Kidney (tissue), 14 donors: Measurements from ENCODE around the gene AKR1B1. TPM values are rescaled to one million over a fixed set of nuclear protein-coding genes. Genes with fewer than 3 reads are reported as not detected.

Experiments
- DNase-seq, 5 donors: peaks; one replicate each; pipeline ENCODE4 v3.0.0-alpha.2; 2013 to 2020
- FAIRE-seq: peaks from 2 replicates; lab custom pipeline; 2012; peaks lifted over from hg19 to GRCh38; lab: Jason Lieb, UNC
- H3K27ac ChIP-seq, 2 donors: one replicate each; pipeline ENCODE4 v1.7.0; 2013; ENCODE audit warnings: low read depth in 2 of 2, low read length in 2 of 2, inconsistent platforms in 1 of 2
- H3K27me3 ChIP-seq: one replicate; pipeline ENCODE4 v1.7.1; 2013; ENCODE audit warnings: low read length, inconsistent platforms; ENCODE audit not compliant: control insufficient read depth, insufficient read depth
- H3K36me3 ChIP-seq, 3 donors: one replicate each; pipeline versions ENCODE4 v1.7.0 to v1.7.1; 2013; ENCODE audit warnings: low read length in 3 of 3, control low read depth in 1 of 3, inconsistent platforms in 1 of 3; ENCODE audit not compliant: insufficient read depth in 3 of 3, control insufficient read depth in 2 of 3
- H3K4me1 ChIP-seq, 3 donors: one replicate each; pipeline versions ENCODE4 v1.7.0 to v1.7.1; 2013; ENCODE audit warnings: low read length in 3 of 3, inconsistent platforms in 1 of 3, low read depth in 1 of 3; ENCODE audit not compliant: control insufficient read depth in 2 of 3, insufficient read depth in 2 of 3
- H3K4me3 ChIP-seq, 3 donors: one replicate each; pipeline versions ENCODE4 v1.7.0 to v1.8.1; 2013; ENCODE audit warnings: low read length in 3 of 3, control low read depth in 1 of 3, inconsistent platforms in 1 of 3
- H3K9ac ChIP-seq, 3 donors: one replicate each; pipeline versions ENCODE4 v1.7.0 to v1.7.1; 2013; ENCODE audit warnings: low read length in 3 of 3, control low read depth in 1 of 3, inconsistent platforms in 1 of 3
- H3K9me3 ChIP-seq, 3 donors: one replicate each; pipeline versions ENCODE4 v1.7.0 to v1.7.1; 2013; ENCODE audit warnings: low read length in 3 of 3, control low read depth in 1 of 3, inconsistent platforms in 1 of 3; ENCODE audit not compliant: control insufficient read depth in 2 of 3, insufficient read depth in 1 of 3
- CTCF ChIP-seq: IDR thresholded peaks from 3 replicates; pipeline ENCODE4 v1.5.1; 2012; ENCODE audit warnings: mild to moderate bottlenecking, moderate library complexity, borderline replicate concordance; ENCODE audit not compliant: insufficient read depth; ENCODE audit errors: extremely low read depth
- intact Hi-C: fragments of 100-400 bp; cut with DNase I; formaldehyde crosslinking; loops from one replicate; pipeline ENCODE4 v1.11.1; 2022
- polyA plus RNA-seq: library from polyadenylated mRNA; stranded (reverse); fragments of 350-450 nt; fragmentation: Illumina TruSeq; extraction: RNeasy Lipid Tissue Mini Kit (QIAGEN cat#74804); gene quantifications from one replicate; pipeline ENCODE4 v1.2.3, GENCODE V29; 2014; ENCODE audit warnings: low read depth, low replicate concordance; ENCODE audit not compliant: insufficient read depth
- total RNA-seq: library from RNA; stranded (reverse); fragmentation: NEBNext Ultra II Directional; extraction: Animal tissue kit (Norgen Biotek cat#: 25700); gene quantifications from one replicate; pipeline ENCODE4 v1.2.1, GENCODE V29; 2021
- donor health status: control.
- donor health status: control.
- donor health status: control.
- donor health status: control.
- donor health status: control.
- donor health status: DM: yes; HTN: yes; CAD: no.
- donor health status: Normal renal cell carcinoma (clear cell type).

The AKR1B1 gene
- total and polyA plus RNA-seq, 2 donors from 2014 or later = 93.8 to 183 TPM

GRCh38 chr7:134480202-134480601 lies 21.3 kb upstream of the AKR1B1 start:
- FAIRE-seq (no peak), DNase-seq (no peak)
- Histone ChIP-seq H3K27me3 (no peaks in the 10 kb centered on the region), H3K4me3 (no peak overlapping the region), H3K9me3 (no peaks in the 10 kb centered on the region), H3K4me1 (no peaks in the 10 kb centered on the region), H3K27ac (no peak overlapping the region), H3K36me3 (no peaks in the 10 kb centered on the region), H3K9ac (no peak overlapping the region)
- intact Hi-C loops = no loop called here
- TF ChIP-seq CTCF = no peak

GRCh38 chr7:134478707-134479106 lies 19.8 kb upstream of the AKR1B1 start:
- H3K27ac ChIP-seq = no peak overlapping the region
- no peak overlapping the region for H3K4me3 ChIP-seq
- H3K36me3 ChIP-seq = no peaks in the 10 kb centered on the region
- intact Hi-C loops = no loop called here
- no peak for FAIRE-seq
- no peaks in the 10 kb centered on the region for H3K27me3 ChIP-seq
- H3K4me1 ChIP-seq = no peaks in the 10 kb centered on the region
- DNase-seq = no peak
- no peak for TF ChIP-seq CTCF
- H3K9me3 ChIP-seq = no peaks in the 10 kb centered on the region
- H3K9ac ChIP-seq = no peak overlapping the region

- FAIRE-seq (no peak), DNase-seq (peak in 1 of 5 donors; percentile 11)
- TF ChIP-seq CTCF = no peak
- H3K36me3 ChIP-seq = no peaks in the 10 kb centered on the region
- intact Hi-C loops = no loop called here
- H3K27me3 ChIP-seq = no peaks in the 10 kb centered on the region
- H3K4me1 ChIP-seq = no peaks in the 10 kb centered on the region
- H3K9ac ChIP-seq = no peak overlapping the region
- no peaks in the 10 kb centered on the region for H3K9me3 ChIP-seq
- no peak overlapping the region for H3K4me3 ChIP-seq
- no peak overlapping the region for H3K27ac ChIP-seq
These were observed 19.1 kb upstream of the AKR1B1 start for GRCh38 chr7:134477954-134478353.

- DNase-seq = no peak
- no peak overlapping the region for H3K27ac ChIP-seq
- intact Hi-C loops = no loop called here
These were observed 17.1 kb upstream of the AKR1B1 start for GRCh38 chr7:134476044-134476443.

More at GRCh38 chr7:134476044-134476443, 17.1 kb upstream of the AKR1B1 start:
- Histone ChIP-seq H3K36me3 (no peaks in the 10 kb centered on the region), H3K4me1 (no peaks in the 10 kb centered on the region), H3K9ac (no peak overlapping the region), H3K27me3 (no peaks in the 10 kb centered on the region), H3K9me3 (no peaks in the 10 kb centered on the region), H3K4me3 (no peak overlapping the region)
- no peak for FAIRE-seq
- no peak for TF ChIP-seq CTCF
